Uterus (tissue), 2 donors: Measurements from ENCODE around the gene TRIM50.
"Not testable (repeated sequence)": the region's sequence is repeated elsewhere in the genome, so short reads cannot be mapped to it uniquely, and the experiment has no call there.

Source experiments
- CTCF ChIP-seq, 4 experiments: fragments of 200-600 bp in 2 of 4; fragments of 450-650 bp in 2 of 4; sonication (generic) in 2 of 4; IDR thresholded peaks; one replicate each; pipeline ENCODE4 v1.5.1; 2016 to 2019; ENCODE audit warnings: antibody characterized with exemption in 4 of 4, mild to moderate bottlenecking in 2 of 4, moderate library complexity in 1 of 4
- POLR2A ChIP-seq, 2 donors: fragments of 450-650 bp; IDR thresholded peaks; one replicate each; pipeline ENCODE4 v1.6.1; 2016; ENCODE audit warnings: antibody characterized with exemption in 2 of 2, mild to moderate bottlenecking in 1 of 2, moderate library complexity in 1 of 2

GRCh38 chr7:73318656-73319204, 9.2 kb downstream of the TRIM50 start:
- TF ChIP-seq POLR2A, CTCF (IDR thresholded peaks at IDR 0.05): not testable (repeated sequence)
